Testis (tissue), 2 donors: ENCODE measurements around the gene SLC16A12.

ENCODE experiments used
- POLR2A ChIP-seq: fragments of 450-650 bp; IDR thresholded peaks from one replicate; pipeline ENCODE4 v1.6.1; 2017; ENCODE audit warnings: antibody characterized with exemption, mild to moderate bottlenecking, moderate library complexity
- TF ChIP-seq, protein P1 (sequence below), 3 experiments: fragments of 450-650 bp in 2 of 3; fragments of 200-600 bp in 1 of 3; sonication (generic) in 1 of 3; IDR thresholded peaks; one replicate each; pipeline ENCODE4 v1.5.1; 2016 to 2019; ENCODE audit warnings: antibody characterized with exemption in 3 of 3, mild to moderate bottlenecking in 2 of 3, moderate library complexity in 1 of 3

DNA sequence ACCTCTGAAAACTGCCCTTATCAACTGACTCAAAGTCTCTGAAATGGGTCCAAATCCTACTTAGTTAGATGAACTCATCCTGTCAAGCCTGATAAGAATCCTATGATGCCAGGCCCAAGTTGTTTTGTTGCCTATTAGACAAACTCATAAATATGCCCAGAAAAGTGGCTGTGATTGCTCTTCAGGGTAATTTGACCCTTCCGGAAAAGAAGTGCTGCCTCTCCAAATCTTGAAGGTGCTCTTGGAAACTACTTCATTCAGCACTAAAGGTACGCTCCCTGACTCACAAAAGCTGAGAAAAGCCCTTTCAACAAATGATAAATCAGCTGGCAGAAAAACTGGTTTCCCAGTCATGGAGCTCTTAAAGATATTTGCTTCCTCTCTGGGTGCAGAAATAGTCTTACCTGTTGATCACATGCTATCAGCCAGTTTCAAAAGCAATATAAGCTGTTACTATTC lies 114.3 kb downstream of the SLC16A12 start:
- TF ChIP-seq POLR2A, result no peak
- TF ChIP-seq, protein P1, sequence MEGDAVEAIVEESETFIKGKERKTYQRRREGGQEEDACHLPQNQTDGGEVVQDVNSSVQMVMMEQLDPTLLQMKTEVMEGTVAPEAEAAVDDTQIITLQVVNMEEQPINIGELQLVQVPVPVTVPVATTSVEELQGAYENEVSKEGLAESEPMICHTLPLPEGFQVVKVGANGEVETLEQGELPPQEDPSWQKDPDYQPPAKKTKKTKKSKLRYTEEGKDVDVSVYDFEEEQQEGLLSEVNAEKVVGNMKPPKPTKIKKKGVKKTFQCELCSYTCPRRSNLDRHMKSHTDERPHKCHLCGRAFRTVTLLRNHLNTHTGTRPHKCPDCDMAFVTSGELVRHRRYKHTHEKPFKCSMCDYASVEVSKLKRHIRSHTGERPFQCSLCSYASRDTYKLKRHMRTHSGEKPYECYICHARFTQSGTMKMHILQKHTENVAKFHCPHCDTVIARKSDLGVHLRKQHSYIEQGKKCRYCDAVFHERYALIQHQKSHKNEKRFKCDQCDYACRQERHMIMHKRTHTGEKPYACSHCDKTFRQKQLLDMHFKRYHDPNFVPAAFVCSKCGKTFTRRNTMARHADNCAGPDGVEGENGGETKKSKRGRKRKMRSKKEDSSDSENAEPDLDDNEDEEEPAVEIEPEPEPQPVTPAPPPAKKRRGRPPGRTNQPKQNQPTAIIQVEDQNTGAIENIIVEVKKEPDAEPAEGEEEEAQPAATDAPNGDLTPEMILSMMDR (IDR thresholded peaks at IDR 0.05), result no peak
